ENCODE data around the gene TMEM38A.
"Not testable (repeated sequence)": the region's sequence is repeated elsewhere in the genome, so short reads cannot be mapped to it uniquely, and the experiment has no call there.

Gene TMEM38A

DNA sequence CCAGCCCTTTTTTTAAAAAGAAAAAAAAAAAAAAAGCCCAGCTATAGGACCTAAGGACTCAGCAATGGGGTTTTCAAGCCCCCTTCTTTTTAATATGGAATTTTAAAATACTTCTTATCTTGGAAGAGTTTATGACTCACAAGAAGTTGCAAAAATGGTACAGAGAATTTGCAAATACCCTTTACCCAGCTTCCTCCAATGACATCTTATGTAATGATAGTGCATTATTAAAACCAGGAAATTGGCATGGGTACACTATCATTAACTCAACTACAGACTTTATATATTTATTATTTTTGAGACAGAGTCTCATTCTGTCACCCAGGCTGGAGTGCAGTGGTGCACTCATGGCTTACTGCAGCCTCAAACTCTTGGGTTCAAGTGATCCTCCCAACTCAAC is 16.1 kb downstream of the TMEM38A start:
- DNase-seq = no peak

DNA sequence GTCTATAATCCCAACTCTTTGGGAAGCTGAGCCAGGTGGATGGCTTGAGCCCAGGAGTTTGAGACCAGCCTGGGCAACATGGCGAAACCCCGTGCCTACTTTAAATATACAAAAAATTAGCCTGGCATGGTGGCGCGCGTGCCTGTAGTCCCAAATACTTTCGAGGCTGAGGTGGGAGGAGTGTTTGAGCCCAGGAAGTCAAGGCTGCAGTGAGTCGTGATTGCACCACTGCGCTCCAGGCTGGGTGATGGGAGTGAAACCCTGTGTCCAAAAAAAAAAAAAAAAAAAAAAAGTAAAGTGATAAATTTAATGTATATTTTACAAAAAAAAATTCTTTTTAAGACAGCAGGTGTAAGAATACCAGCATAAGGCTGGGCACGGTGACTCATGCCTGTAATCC is 17.6 kb downstream of the TMEM38A start:
- DNase-seq = no peak

DNA sequence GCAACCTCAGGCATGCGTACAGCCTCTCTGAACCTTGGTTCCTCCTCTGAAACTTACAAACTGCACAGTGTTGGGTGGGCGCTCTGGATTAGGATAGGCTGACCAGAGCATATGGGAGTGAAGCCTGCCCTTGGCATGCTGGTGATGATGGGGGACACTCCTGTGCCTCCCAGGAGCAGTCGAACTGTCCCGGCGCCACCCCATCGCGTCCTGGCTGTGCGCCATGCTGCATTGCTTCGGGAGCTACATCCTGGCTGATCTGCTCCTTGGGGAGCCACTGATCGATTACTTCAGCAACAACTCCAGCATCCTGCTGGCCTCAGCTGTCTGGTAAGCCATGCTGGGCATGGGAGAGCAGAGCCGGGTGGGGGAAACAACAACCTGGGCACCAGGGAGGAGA is 18.9 kb downstream of the TMEM38A start:
- no peak for DNase-seq

DNA sequence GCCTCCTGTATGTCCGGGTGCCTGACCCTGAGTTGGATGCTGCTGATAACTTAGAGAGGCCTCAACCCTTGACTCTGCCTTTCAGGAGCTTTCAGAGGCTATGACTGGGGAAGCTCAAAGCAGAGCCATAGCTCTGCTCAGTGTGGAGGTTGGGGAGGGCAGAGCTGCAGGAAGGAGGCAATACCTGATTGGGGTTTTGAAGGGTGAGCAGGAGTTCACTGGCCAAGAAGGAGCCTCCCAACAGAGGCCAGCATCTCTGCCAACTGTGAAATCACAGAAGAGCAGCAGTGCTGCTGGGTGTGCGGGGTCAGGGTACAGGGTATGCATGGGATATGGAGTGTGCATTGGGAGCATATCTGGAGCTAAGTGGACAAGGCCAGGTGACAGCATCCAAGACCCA is 21.6 kb downstream of the TMEM38A start:
- DNase-seq = no peak

DNA sequence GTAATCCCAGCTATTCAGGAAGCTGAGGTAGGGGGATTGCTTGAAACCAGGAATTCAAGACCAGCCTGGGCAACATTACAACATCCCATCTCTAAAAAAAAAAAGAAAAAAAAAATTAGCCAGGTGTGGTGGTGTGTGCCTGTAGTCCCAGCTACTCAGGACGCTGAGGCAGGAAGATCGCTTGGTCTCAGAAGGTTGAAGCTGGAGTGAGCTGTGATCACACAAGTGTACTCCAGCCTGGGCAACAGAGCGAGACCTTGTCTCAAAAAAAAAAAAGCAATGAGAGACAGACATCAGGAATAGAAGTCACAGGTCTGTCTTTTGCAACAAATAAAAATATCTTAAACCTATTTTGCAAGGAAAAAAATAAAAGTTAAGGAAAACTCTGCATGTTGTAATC is 23.3 kb downstream of the TMEM38A start:
- DNase-seq = no peak

DNA sequence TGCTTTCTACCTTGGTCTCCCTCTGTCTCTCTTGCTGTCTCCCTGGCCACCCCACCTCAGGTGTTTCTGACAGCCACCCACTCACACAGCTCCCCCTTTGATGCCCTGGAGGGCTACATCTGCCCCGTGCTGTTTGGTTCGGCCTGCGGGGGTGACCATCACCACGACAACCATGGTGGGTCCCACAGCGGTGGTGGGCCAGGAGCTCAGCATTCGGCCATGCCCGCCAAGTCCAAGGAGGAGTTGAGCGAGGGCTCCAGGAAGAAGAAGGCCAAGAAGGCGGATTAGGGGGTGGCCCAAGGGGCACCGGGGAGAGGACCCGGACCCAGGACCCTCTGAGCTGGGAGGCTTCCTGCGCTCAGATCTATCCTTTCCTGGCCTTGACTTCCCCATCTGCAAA is 27.1 kb downstream of the TMEM38A start:
- no peak for DNase-seq

DNA sequence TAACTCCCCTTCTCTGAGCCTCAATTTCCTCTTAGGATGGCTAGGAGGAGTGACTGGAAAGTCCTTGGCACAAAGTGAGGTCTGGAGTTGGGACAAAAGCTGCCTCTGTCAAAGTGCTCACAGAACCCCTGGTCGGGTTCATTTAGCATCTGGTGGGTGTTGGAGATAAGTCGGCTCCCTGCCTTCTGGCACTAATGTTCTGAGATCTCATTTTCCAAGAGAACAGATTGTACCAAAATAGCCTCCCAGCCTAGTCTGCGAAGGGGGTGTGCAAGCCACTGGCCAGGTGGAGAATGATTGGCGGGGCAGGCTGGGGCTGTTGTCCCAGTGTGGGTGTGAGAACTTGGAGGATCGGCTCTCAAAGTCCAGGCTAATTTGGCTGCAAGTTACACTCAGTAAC is 38.0 kb downstream of the TMEM38A start:
- DNase-seq = peak; percentile 46 to 85

DNA sequence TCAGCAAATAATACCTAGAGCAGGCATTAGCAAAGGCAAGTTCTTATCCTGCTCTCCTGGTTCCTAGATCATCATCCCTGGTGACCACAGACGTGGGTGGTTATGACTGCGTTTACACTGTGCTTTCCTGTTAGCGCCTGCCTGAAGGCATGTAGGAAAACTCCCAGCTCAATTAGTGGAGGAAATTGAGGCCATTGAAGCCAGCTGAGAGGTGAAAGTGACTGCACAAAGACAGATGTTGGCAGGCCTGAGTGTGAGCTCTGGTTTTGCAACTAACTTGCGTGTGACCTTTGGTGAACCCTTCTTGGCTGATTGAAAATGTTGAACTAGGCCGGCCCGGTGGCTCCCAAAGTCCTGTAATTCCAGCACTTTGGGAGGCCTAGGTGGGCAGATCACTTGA is 41.2 kb downstream of the TMEM38A start:
- DNase-seq = no peak

DNA sequence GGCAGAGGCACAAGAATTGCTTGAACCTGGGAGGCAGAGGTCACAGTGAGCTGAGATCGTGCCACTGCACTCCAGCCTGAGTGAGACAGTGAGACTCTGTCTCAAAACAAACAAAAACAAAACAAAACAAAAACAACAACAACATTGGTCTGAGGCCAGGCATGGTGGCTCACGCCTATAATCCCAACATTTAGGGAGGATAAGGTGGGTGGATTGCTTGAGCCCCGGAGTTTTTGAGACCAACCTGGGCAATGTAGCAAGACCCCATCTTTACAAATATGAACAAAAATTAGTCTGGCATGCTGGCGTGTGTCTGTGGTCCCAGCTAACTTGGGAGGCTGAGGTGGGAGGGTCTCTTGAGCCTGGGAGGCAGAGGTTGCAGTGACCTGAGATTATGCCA is 42.7 kb downstream of the TMEM38A start:
- DNase-seq = no peak

DNA sequence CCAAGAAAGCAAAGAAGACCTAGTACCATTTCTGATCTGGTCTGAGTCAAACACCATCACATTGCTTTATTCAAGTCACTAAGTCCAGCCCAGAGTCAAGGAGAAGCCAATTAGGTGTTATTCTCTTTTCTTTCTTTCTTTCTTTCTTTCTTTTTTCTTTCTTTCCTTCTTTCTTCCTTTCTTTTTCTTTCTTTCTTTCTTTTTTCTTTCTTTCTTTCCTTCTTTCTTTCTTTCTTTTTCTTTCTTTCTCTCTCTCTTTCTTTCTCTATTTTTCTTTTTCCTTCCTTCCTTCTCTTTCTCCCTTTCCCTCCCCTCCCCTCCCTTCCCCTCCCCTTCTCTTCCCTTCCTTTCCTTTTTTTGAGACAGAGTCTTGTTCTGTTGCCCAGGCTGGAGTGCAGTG is 49.9 kb downstream of the TMEM38A start:
- not testable (repeated sequence) for DNase-seq

DNA sequence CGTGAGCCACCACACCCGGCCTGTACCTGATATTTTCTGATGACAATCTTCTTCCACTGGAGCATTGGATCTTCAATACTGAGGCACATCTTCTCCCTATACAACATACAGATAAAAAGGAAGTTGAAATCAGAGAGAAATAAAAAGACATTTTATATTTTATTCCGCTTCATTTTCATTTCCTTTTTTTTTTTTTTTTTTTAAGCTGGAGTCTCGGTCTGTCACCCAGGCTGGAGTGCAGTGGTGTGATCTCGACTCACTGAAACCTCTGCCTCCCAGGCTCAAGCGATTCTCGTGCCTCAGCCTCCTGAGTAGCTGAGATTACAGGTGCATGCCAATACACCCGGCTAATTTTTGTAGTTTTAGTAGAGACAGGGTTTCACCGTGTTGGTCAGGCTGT is 51.4 kb downstream of the TMEM38A start:
- not testable (repeated sequence) for DNase-seq

DNA sequence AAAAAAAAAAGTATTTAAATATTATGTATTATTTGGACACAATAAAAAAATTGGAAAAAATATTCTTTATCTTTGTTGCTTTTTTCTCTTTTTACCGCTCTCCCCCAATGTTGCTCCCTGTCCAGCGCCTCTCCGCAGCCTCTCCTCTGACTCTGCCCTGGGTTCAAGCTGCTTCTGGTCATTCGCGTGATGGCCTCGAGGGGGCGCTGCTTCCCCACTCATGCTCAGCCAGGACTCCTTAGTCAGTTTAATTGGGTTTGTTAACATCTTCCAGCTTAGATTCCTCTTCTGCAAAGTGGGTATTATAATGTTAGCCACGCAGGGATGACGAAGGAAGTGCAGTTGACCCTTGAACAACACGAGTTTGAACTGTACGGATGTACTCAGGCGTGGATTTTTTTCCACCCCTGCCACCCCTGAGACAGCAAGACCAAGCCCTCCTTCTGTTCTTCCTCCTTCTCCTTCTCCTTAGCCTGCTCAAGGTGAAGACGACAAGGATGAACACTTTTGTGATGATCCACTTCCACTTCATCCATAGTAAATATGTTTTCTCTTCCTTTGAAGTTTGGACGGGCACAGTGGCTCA is 53.9 kb downstream of the TMEM38A start:
- peak; percentile 32 to 60 for DNase-seq

DNA sequence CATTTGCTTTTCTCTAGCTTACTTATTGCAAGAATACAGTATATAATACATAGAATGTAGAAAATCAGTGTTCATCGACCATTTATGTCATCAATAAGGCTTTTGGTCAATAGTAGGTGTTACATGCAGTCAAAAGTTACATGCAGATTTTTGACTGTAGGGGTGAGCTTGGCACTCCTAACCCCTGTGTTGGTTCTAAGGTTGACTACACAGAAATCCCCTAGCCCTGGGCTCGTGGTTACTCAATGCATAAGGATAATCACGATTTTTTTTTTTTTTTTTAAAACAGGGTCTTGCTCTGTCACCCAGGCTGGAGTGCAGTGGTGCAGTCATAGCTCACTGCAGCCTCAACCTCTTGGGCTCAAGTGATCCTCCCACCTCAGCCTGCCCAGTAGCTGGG is 54.7 kb downstream of the TMEM38A start:
- no peak for DNase-seq

DNA sequence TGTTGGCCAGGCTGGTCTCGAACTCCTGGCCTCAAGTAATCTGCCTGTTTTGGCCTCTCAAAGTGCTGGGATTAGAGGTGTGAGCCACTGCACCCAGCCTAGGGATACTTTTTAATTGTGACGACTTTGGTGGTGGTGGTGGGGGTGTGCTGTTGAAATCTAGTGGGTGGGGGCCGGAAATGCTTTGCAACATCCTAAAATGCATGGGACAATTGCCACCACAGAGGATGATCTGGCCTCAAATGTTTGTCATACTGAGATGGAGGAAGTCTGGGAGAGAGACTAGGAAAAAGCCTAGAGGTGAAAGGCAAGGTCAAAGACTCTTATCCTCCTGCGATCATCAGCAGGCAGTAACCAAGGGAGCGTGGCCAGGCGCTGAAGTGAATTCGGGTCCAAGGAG is 60.1 kb downstream of the TMEM38A start:
- no peak for DNase-seq

DNA sequence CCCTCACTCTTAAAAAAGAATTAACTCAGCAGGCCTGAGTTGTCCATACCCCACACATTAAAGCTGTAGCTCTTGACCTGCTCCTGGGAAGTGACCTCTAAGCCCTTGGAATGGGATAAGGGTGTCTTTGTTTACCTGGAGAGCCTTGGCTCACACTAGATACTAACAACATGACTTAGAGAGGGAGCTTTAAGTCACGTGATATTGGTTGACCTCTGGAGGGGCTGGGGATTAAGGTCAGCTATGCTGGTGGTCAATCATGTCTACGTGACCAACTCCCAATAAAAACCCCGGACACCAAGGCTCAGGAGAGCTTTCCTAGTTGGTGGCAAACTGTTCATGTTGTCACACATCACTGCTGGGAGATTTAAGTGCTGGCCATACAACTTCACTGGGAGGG is 61.7 kb downstream of the TMEM38A start:
- DNase-seq = no peak

DNA sequence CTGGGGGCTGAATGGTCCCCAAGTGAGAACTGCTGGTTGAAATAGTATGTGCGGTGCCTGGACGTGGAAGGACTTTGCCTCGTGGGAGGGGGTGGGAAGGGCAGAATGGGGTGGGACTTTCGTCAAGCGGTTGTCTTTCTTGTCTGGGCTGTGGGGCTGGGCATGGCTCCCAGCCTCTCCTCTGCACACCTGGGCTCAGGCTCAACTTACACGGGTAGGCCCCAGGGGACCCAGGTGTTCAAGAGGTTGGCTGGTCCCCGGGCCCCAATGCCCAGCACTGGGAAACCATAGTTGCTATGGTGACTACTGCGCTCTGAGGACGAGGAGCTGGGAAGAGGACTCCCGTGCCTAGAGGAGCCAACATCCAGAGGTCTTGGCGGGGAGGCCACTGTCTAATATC is 66.0 kb downstream of the TMEM38A start:
- peak in 1 of 2 experiments; percentile 42 for DNase-seq

DNA sequence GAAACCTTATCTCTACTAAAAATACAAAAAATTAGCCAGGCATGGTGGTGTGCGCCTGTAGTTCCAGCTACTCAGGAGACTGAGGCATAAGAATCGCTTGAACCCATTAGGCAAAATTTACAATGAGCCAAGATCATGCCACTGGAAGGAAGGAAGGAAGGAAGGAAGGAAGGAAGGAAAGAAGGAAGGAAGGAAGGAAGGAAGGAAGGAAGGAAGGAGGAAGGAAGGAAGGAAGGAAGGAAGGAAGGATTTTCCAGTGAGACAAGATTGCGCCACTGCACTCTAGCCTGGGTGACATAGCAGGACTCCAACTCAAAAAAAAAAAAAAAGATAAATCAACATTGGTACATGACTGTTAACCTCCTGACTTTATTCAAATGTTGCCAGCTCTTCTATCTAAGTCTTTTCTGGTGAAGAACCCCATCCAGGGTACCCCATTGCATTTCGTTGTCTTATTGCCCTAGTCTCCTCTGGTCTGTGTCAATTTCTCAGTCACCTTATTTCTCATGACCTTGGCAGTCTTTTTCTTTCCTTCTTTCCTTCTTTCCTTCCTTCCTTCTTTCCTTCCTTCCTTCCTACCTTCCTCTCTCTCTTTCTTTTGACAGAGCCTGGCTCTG is 74.8 kb downstream of the TMEM38A start:
- DNase-seq = not testable (repeated sequence)

DNA sequence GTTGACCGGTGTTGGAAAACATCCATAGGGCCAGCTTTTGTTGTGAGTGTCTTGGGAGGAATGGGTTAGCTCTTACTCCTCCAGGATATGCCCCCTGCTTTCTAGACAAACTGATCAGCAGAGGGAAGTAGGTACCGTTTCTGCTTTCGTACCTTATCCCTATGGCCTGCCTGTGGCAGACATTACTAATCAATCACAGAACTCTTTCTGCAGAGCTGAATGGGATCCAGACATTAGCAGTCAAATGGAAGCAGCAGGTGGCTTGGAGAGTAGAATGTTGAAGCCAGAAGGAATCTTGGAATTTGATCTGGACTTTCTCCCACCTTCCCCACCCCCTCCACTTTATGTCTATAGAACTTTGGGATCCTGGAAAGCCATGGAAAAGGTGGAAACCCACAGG is 75.8 kb downstream of the TMEM38A start:
- DNase-seq = peak in 1 of 2 experiments; percentile 7

DNA sequence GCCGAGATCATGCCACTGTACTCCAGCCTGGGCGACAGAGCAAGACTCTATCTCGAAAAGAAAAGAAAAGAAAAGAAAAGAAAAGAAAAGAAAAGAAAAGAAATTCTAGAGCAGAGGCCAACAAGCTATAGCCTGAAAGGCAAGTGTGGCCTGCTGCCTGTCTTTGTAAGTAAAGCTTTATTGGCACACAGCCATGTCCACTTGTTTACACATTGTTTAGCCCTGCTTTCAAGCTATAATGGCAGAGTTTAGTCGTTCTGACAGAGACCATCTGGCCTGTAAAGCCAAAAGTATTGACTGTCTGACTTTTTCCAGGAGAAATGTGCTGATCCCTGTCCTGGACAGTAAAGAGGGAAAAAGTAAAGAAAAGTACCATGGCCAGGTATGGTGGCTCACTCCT is 77.0 kb downstream of the TMEM38A start:
- DNase-seq = peak in 1 of 2 experiments; percentile 23

DNA sequence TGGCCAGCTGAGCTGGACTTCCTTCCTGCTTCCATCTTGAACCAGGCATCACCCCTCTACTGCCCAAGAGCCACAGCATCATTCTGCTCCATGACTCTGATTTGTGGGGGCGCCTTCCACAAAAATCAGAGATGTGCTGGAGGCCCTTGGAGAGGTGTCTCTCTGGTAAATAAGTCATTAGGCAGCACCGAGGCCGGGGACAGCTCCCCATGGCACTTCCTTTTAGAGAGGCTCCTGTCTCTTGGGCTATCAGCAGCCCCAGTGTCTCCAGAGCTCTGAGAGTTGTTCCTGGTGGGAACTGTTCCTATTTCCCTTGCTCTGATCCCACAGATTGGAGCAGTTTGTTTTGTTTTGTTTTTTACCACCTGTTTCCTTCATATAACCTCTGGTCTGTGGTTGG is 78.6 kb downstream of the TMEM38A start:
- DNase-seq = no peak
